HCT116 (cell line): ENCODE results near the gene ZC3H13.

Experiments used
- POLR2AphosphoS5 ChIP-seq: IDR thresholded peaks from 2 replicates; pipeline ENCODE4 v1.6.1; 2011; ENCODE audit warnings: mild to moderate bottlenecking, low read depth, low read length, moderate library complexity
- ZBTB33 ChIP-seq: IDR thresholded peaks from 2 replicates; pipeline ENCODE4 v1.6.1; 2011; ENCODE audit warnings: mild to moderate bottlenecking, low read length, moderate library complexity; ENCODE audit not compliant: insufficient replicate concordance; ENCODE audit errors: extremely low read depth
- TF ChIP-seq, protein P1 (sequence below), 3 experiments: fragments of 200-600 bp in 1 of 3; sonication (generic) in 1 of 3; IDR thresholded peaks in 2 of 3; conservative IDR thresholded peaks in 1 of 3; 2 replicates each; pipeline ENCODE4 v1.5.1; 2012 to 2017; ENCODE audit warnings: low read depth in 2 of 3, low read length in 2 of 3, antibody characterized with exemption in 1 of 3, borderline replicate concordance in 1 of 3, control low read depth in 1 of 3, mild to moderate bottlenecking in 1 of 3, mixed read lengths in 1 of 3, mixed run types in 1 of 3, moderate library complexity in 1 of 3; ENCODE audit not compliant: insufficient read depth in 1 of 3

GRCh38 chr13:46071590-46072249 is 19.2 kb upstream of the ZC3H13 start:
- TF ChIP-seq, protein P1, sequence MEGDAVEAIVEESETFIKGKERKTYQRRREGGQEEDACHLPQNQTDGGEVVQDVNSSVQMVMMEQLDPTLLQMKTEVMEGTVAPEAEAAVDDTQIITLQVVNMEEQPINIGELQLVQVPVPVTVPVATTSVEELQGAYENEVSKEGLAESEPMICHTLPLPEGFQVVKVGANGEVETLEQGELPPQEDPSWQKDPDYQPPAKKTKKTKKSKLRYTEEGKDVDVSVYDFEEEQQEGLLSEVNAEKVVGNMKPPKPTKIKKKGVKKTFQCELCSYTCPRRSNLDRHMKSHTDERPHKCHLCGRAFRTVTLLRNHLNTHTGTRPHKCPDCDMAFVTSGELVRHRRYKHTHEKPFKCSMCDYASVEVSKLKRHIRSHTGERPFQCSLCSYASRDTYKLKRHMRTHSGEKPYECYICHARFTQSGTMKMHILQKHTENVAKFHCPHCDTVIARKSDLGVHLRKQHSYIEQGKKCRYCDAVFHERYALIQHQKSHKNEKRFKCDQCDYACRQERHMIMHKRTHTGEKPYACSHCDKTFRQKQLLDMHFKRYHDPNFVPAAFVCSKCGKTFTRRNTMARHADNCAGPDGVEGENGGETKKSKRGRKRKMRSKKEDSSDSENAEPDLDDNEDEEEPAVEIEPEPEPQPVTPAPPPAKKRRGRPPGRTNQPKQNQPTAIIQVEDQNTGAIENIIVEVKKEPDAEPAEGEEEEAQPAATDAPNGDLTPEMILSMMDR (IDR thresholded peaks at IDR 0.05 in 2 of 3, conservative IDR thresholded peaks at IDR 0.05 in 1 of 3; ENCODE audit: borderline replicate concordance in 1 of 3, insufficient read depth in 1 of 3, low read depth in 2 of 3, low read length in 2 of 3), result peak in 2 of 3 experiments; percentile 10 to 30; a peak in 1 of 6 replicates
- TF ChIP-seq ZBTB33, result no peak
- no peak for TF ChIP-seq POLR2AphosphoS5
